HEK293T (cell line): ENCODE results near the gene SEZ6L.
A peak's percentile ranks its signal among the peaks of the same experiment; 100 is the strongest.

Experiments used
- ARNT ChIP-seq: fragments of 450-650 bp; IDR thresholded peaks from 2 replicates; pipeline ENCODE4 v1.6.1; 2017; ENCODE audit warnings: mild to moderate bottlenecking
- FOXK2 ChIP-seq: fragments of 450-650 bp; IDR thresholded peaks from 2 replicates; pipeline ENCODE4 v1.6.1; 2016; ENCODE audit warnings: mild to moderate bottlenecking
- FOXM1 ChIP-seq: fragments of 450-650 bp; IDR thresholded peaks from 2 replicates; pipeline ENCODE4 v1.6.1; 2017; ENCODE audit warnings: mild to moderate bottlenecking, borderline replicate concordance
- HDGF ChIP-seq: fragments of 450-650 bp; IDR thresholded peaks from 2 replicates; pipeline ENCODE4 v1.6.1; 2017; ENCODE audit warnings: antibody characterized with exemption, borderline replicate concordance
- L3MBTL2 ChIP-seq: fragments of 450-650 bp; conservative IDR thresholded peaks from 2 replicates; pipeline ENCODE4 v1.6.1; 2016; ENCODE audit warnings: mild to moderate bottlenecking
- SP1 ChIP-seq: fragments of 450-650 bp; IDR thresholded peaks from 2 replicates; pipeline ENCODE4 v1.6.1; 2017
- ZNF384 ChIP-seq: fragments of 450-650 bp; IDR thresholded peaks from 2 replicates; pipeline ENCODE4 v1.6.1; 2016

DNA sequence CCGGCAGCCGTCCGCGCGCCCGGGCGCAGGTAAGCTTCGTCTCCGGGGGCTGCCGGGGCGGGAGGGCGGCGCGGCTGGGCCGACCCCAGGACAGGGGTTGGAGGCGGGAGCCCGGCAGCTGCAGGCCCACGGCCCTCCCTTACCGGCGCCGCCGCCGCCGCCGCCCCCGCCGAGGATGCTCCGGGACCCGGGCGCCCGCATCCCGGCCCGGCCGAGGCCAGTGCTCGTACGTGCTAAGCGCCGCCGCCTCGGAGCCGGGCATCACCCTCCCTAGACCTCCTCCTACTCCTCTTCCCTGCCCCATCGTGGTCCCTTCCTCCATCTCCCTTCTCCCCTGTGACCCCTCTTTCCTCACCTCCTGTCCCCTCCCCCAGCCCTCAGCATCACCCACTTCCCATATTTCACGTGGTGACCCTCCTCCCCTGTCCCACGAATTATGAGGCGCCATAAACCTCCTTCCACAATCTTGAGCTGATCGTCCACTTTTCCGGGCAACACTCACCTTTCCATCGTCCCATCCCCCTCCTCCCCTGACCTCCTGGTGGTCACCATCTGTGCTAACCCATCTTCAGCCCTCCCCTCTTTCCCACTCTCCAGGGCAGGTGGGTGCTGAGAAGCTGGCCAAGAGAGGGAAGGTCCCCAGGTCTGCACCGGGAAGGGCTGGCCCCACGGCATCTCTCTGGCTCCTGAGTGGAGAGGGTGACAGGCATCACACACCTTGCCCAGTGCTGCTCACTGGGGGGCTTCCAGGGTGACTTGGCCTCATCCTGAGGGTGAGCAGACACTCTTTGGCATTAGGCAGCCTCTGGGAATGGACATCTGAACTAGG is 260.4 kb downstream of the SEZ6L start:
- TF ChIP-seq ARNT, result 0 out of 2 replicates have a peak, but pooled peaks have one; percentile 5
- 0 out of 2 replicates have a peak, but pooled peaks have one; percentile 28 for TF ChIP-seq L3MBTL2
- TF ChIP-seq HDGF, result no peak
- TF ChIP-seq SP1, result no peak
- no peak for TF ChIP-seq ZNF384
- TF ChIP-seq FOXM1, result no peak
- TF ChIP-seq FOXK2, result no peak
